Femur (tissue), 1 donor: ENCODE results near the gene MAGI1.
"Not testable (repeated sequence)": the region's sequence is repeated elsewhere in the genome, so short reads cannot be mapped to it uniquely, and the experiment has no call there.

Experiments used
- DNase-seq: peaks from one replicate; pipeline ENCODE4 v3.0.0-alpha.2; 2017

Gene MAGI1

DNA sequence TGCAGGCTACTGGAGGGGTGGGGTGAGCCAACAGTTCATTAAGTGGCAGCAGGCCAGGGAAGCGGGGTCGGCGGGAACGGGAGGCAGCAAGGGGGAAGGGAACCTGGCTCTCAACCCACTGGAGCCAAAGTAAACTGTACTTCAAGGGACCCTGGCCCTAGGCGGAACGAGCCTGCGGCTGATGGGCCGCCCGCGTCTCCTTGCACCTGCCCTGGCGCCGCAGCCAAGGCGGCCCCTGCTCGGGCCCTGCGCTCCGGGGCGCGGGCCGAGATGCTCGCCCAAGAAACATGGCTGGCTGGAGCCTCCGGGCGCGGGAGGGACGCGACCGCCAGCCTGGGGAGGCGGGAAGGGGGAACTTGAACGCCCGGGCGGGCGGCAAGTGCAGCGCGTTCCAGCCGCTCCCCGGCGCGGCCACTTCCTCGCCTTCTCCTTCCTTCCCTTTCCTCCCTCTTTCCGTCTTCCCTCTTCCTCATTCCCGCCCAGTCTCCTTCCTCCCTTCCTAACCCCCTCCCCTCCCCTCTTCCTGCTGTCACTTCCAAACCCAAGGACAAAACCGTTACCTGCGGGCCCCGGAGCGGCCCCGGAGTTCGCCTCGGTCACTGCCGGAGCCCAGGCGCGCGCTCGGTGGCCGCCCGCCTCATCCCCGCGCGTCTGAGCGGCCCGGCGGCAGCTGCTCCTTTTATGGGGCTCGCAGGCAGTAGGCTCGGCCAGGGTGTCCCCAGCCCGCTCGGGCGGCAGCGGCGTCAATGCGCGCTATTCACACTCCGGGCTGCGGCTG is 489.7 kb downstream of the MAGI1 start:
- peak; percentile 50 for DNase-seq

DNA sequence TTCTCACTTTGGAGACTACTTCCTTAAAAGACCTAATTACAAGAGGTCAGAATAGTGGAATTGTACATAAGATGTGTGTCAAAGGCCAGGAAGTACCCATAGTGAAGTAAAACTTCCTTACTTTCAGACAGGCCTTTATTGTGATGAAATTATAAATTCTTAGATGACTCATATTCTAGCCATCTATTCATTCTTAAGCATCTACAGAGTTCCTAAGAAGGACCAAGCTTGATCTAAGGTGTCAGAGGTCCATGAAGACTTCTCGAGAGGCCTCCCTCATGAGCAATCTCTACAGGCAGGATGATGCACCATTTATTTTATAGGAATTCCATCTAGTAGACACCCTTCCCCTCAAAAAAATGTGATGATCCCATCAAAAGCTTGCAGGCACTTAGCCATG is 493.3 kb downstream of the MAGI1 start:
- DNase-seq, result no peak

DNA sequence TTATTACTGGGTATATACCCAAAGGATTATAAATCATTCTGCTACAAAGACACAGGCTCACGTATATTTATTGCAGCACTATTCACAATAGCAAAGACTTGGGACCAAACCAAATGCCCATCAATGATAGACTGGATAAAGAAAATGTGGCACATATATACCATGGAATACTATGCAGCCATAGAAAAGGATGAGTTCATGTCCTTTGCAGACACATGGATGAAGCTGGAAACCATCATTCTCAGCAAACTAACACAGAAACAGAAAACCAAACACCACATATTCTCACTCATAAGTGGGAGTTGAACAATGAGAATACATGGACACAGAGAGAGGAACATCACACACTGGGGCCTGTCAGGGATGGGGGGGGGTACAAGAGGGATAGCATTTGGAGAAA is 495.3 kb downstream of the MAGI1 start:
- not testable (repeated sequence) for DNase-seq

DNA sequence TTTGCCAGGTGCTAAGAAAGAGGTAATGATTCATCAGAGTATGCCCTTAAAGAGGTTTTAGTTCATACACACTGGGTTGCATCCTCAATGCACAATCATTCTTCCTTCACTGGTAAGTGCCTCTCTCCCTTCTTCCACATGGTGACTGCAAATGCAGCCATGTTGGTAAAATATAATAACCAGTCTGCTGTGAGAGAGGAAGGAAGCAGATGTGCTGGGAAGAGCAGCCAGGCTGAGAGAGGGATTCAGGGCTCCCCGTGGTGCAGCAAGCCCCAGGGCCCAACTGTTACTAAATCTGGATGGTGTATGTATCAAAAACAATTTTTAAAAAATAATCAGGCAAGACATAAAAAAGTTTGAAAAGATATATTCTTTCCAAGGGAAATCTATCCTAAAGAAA is 498.1 kb downstream of the MAGI1 start:
- no peak for DNase-seq

DNA sequence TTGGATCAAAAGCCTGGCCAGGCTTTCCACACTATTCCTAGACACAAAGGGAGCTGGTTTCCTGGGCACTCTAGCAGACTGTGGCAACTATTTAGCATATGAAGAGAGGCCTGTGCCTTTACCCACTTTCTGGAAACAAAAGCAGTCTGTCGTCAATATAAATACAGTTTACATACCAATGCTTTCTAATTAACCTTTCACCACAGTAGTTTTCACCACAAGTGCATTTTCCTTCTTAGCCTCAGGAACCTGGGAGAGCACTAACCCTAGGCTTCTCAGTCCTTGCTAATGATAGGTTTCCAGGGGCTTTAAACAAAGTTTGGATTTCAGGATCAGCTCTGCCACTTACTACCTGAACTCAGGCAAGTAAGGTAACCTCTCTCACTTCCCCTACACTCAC is 499.1 kb downstream of the MAGI1 start:
- DNase-seq, result no peak

DNA sequence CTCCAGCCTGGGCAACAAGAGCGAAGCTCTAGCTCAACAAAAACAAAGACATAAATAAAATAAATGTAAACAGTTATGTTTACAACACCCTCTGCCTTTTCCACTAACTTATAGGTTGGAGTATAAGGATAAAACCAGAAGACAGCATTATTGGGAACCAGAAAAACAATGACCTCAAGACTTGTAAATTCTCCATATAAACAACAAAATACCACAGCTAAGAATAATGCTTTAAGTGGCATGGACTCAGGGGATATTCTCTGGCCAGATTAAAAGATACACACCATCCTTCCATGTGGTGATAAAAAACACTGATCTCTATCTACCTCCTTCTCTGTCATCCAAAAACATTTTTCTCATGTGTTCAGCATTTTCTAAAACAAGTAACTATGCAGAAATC is 500.6 kb downstream of the MAGI1 start:
- no peak for DNase-seq

DNA sequence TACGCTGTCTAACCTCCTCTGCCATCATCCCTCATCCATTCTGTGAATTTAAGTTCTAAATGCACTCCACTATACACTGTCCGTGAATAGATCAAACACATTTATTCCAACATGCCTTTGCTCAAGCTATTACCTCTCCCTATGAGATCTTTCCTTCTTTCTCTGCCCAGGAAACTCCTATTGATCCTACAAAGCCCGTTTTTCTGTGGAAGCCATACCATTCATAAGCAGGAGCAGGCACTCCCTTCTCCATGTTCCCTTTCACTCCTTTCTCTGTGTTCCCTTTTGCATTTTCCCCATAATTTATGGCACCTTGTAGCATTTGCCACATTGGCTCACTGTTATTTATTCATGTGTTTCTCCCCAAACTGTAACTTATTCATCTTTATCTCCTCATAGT is 501.6 kb downstream of the MAGI1 start:
- no peak for DNase-seq

DNA sequence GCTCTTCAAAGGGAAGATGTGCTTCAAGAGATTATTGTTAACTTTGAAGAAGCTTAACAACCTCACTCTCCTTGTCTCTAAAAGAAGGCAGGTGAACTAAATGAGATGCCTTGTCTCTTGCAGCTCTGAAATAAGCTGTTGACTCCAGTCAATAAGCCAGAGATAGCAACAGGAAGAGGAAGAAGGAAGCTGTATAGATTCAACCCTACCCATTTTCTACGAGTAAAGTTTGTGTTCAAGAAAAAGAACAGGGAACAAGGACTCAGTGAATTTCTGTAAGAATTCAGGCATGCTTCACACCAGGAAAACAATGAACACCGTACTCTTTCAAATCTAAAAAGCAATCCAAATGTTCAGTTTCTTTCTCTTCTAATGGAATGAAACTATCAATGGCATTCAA is 503.5 kb downstream of the MAGI1 start:
- no peak for DNase-seq

DNA sequence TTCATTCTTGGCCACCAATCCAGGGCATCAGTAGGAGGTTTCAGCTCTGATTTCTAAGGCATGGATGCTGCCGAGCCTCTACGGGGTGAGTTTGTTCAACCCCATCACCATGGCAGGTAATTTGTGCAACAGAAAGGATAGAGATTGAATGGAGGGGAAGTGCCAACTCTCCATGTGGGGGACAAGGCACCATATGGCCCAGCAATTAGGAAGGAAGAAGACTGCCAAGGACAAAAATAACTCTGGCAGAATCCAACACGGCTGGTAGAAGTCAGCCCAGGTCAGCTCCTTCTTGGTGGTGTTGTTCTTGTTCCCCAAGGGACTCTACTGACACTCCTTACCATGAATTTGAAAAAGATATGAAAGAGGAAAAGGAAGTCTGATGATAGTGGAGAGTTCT is 503.9 kb downstream of the MAGI1 start:
- no peak for DNase-seq

DNA sequence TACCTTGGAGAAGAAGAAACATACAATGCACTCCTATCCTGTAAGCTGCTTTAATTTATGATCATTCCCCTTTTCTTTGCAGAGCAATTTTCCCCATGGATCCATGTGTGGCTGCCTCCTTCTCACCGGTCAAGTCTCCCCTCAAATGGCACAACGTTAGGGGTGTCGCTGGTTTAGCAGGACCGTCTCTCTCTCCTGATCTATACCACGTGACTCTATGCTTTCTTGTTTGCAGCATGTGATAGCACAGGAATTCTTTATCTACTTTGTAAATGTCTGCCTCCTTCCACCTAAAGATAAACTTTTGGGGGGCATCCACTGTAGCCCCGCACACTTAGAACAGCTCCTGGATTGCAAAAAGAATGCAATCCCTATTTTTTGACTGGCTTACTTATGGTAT is 506.0 kb downstream of the MAGI1 start:
- no peak for DNase-seq

DNA sequence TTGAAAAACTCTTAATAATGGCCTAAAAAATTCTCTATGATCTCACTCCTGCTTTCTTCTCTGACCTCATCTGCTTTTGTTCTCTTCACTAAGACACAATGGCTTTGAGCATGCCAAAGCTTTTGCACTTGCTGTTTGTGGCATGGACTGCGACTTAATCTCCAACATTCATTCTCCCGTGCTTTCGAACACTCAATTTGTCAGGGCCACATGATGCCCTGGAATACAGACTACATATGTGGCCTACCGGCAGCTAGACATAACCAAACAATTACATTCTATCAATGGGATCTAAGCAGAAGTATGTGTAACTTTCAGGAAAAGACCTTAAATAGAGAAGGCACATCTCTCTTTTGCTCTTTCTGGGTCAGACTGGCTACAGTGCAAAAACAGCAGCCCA is 506.5 kb downstream of the MAGI1 start:
- DNase-seq, result no peak

DNA sequence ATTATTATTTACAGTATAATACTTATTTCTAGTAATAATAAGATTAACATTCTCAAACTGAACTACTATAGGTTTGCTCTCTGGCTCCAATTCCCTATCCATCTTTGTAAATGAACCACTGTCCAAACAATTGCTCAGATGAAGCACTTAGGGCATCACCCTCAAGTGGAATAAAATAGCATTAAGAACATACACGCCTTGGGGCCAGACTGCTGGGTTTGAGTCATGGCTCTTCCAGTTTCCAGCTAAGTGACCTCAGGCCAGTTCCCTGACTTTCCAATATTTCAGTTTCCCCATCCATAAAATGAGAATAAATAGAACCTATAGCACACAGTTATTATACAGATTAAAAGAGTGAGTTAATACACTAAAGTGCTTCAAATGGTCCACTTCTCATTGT is 507.2 kb downstream of the MAGI1 start:
- DNase-seq, result no peak

DNA sequence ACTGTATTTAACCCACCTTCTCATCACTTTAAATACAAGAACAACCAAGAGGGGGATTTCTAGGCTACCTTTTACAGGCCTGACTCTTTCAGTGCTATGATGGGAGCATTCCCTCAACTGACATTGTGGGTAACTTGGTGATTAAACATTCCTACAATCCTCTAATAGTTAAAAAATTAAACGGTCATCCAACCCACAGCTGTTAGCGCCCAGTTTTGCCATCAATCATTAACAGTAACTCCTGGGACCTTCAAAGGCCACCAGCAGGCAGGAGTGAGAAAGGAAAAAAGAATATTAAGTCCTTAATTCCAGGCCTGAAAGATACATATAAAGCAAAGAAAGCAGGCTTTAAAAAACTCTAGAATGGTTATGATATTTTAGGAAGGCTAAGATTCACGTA is 512.1 kb downstream of the MAGI1 start:
- no peak for DNase-seq

DNA sequence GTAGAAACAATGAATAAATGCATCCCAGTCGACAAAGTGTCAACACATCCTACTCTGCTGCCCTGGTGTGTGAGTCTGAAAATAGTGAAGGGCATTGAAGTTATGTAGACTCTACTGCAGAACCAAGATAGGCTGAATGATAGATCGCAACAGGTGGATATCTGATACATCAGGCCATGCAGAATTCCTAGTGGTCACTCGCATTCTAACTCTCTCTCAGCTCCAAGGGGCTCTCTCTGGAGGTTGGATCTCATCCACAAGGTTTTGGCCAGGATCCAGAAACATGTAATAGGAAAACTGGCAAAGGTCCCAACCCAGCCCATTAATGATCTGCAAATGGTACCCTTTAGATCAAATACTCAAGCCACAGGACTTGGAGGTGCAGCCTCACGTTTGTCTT is 514.1 kb downstream of the MAGI1 start:
- no peak for DNase-seq

DNA sequence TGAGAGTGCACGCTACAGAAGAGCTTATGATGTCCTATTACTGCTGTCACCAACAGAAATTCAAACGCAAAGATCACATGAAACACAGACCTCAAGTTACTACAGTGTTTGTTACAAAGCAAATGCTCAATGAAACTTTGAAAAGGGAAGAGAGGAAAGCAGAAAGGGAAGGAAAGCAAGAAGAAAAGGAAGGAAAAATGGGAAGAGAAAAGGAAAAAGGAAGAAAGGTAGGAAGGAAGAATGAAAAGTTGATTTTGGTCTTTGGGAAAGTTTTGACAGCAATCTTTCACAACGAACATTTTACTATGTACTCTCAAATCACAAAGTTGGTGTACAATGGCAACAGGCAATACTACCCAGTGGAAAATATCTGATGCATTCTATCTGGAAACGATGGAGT is 514.8 kb downstream of the MAGI1 start:
- DNase-seq, result no peak

DNA sequence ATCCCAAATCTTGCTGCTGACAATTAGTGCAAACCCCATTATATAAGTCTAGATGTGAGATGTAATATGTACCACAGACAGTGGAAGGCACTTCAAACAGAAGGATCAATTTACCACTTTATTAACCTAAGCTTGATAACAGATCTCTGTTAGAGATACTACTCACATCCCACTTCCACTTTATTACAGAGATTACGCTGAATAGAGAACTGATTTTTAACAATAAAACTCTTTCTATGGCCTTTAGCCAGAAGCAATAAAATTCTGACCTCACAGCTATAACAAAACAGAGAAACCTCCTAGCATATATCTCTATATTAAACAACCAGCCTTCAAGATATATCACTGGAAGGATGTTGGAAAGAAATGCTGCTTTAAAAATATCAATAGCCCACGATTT is 517.7 kb downstream of the MAGI1 start:
- no peak for DNase-seq

DNA sequence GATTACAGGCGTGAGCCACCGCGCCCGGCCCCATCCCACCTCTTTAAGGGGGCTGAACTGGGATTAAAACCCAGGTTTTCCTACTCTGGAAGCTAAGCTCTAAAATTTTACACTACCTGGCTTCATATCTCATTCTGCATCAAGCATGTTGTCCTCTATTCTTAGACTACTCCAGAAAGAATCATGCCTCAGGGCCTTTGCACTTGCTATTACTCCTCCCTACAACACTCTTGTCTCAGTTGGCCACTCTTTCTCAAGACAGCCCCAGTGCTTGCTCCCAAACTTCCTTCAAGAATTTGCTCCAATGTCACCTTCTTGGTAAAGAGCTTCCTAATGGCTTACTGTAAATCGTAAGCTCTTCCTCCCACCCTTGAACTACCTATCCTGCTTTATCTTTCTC is 521.7 kb downstream of the MAGI1 start:
- DNase-seq, result no peak

DNA sequence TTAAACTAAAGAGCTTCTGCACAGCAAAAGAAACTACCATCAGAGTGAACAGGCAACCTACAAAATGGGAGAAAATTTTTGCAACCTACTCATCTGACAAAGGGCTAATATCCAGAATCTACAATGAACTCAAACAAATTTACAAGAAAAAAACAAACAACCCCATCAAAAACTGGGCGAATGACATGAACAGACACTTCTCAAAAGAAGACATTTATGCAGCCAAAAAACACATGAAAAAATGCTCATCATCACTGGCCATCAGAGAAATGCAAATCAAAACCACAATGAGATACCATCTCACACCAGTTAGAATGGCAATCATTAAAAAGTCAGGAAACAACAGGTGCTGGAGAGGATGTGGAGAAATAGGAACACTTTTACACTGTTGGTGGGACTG is 524.4 kb downstream of the MAGI1 start:
- DNase-seq, result not testable (repeated sequence)

DNA sequence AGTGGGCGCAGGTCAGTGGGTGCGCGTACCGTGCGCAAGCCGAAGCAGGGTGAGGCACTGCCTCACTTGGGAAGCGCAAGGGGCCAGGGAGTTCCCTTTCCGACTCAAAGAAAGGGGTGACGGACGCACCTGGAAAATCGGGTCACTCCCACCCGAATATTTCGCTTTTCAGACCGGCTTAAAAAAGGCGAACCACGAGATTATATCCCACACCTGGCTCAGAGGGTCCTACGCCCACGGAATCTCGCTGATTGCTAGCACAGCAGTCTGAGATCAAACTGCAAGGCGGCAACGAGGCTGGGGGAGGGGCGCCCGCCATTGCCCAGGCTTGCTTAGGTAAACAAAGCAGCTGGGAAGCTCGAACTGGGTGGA is 529.3 kb downstream of the MAGI1 start:
- not testable (repeated sequence) for DNase-seq

DNA sequence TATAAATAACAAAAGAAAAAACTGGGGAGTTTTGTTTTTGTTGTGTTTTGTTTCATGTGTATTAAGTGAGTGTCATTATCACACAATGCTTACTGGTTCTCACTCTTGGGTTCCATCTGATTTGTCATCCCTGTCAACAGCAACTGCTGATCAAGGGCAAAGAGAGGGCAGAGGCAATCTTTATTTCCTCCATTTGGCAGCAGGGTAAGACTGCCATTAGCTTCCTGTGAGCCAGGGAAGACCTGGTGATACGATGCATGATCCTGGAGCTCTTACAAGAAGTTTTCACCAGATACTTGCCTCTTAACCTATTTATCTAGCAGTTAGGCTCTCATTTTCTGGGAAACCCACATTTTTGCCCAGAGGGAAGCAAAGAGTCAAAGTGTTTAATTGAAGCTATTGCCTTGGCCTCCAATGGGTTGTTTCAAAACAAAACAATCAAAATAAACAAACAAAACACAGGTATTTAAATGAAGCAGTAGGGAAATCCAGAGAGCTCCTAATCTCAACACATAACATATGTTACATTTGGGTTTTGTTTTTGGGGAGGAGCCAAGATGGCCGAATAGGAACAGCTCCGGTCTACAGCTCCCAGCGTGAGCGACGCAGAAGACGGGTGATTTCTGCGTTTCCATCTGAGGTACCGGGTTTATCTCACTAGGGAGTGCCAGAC is 529.8 kb downstream of the MAGI1 start:
- no peak for DNase-seq

DNA sequence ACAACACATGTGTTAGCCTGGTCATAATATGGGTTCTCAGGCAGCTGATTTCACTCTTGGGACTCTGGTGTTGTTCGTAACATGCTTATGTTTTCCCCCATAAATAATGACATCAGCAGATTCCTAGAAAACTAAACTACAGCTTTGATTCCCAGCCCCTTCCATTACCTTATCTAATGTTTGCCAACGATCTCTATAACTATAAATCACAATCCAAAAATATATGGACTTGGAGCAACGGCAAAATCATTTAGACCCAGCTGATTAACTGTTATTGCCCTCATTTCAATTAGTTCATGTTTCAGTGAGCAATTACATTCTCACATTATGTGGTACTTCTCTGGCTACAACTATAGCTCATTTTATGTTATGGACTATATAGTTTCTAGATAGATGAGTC is 531.3 kb downstream of the MAGI1 start:
- DNase-seq, result no peak

DNA sequence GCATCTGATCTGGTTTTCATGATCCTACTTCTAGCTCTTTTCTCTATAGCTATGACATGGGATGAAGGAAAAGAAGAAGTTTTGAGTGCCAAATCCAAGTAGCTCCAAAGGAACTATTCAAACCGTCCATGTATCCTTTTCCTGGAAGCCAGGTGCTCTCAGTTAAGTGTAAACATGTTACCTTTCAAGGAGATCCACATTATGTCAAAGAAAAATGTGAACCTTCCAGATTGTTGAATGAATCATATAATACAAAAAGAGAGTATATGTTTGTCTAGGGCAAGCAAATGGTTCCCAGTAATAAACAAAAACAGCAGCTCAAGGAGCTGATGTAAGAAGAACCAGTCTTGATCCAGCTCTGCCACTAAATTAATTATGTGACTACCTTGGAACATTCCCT is 534.9 kb downstream of the MAGI1 start:
- DNase-seq, result no peak

DNA sequence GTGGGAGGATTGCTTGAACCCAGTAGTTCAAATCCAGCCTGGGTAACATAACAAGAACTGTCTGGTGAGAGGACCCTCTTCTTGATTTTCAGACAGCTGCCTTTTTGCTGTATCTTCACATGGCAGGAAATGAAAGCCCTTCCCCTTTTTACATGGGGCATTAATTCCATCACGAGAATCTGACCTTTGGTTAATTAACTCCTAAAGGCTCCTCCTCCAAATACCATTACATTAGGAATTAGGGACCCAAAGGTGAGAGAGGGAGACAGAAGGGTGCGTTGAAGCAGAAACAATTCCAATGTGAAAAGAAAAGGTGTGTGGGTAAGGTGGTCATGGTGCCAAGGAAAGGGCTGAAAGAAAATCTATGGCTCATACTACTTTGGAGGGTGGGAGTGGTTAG is 536.2 kb downstream of the MAGI1 start:
- no peak for DNase-seq

DNA sequence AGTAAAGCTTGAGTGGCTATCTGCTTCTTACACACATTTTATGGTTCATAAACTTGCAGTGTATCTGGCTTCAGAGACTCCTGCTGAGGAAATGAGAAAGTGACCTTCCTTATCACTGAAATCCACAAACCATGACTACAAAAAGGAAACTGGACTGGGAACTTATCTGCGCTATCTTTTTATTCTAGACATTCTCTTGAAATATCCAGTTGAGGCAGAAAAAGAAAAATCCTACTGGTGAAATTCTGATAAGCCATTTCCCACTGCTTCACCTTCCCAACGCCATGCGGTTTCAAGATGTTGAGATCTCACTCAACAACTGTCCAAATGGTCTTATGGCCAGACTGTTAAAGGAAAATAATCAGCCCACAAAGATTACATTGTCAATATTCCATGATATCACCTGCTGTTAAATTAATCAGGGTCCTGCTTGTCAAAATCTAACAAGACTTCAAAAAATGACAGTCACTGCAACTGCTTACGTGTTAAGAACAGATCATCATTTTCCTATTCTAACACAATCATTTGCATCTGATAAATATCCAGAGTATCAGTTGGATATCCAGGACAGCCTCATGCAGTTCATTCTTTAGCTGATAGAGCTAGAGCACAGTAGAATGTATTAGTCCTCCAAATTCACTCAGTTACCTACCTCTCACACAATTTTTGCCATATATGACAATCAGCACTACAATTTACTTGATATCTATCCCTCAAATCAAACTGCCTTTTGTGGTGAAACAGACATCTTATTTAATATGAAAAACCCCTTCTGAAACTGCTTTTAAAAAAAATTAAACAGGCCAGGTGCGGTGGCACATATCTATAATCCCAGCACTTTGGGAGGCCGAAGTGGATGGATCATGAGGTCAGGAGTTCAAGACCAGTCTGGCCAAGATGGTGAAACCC is 538.1 kb downstream of the MAGI1 start:
- DNase-seq, result no peak
